ENCODE data around the gene TNFSF13.

Gene TNFSF13

DNA sequence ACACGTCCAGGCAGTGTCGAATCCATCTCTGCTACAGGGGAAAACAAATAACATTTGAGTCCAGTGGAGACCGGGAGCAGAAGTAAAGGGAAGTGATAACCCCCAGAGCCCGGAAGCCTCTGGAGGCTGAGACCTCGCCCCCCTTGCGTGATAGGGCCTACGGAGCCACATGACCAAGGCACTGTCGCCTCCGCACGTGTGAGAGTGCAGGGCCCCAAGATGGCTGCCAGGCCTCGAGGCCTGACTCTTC, 13.7 kb downstream of the TNFSF13 start:
- ChIA-PET CTCF (interaction anchor here (1.4 to 3.5 kb wide), 2 partner anchors 11 to 17 kb away, joined by 3 to 23 read pairs; partner anchors contain the start of gene SENP3), POLR2A (interaction anchor here (0.7 to 4.3 kb wide), 3 partner anchors 9 to 168 kb away, joined by 5 to 32 read pairs (median 5); partner anchors contain the start of genes MPDU1 and TMEM256)
- TF ChIP-seq, protein P1, sequence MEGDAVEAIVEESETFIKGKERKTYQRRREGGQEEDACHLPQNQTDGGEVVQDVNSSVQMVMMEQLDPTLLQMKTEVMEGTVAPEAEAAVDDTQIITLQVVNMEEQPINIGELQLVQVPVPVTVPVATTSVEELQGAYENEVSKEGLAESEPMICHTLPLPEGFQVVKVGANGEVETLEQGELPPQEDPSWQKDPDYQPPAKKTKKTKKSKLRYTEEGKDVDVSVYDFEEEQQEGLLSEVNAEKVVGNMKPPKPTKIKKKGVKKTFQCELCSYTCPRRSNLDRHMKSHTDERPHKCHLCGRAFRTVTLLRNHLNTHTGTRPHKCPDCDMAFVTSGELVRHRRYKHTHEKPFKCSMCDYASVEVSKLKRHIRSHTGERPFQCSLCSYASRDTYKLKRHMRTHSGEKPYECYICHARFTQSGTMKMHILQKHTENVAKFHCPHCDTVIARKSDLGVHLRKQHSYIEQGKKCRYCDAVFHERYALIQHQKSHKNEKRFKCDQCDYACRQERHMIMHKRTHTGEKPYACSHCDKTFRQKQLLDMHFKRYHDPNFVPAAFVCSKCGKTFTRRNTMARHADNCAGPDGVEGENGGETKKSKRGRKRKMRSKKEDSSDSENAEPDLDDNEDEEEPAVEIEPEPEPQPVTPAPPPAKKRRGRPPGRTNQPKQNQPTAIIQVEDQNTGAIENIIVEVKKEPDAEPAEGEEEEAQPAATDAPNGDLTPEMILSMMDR (IDR thresholded peaks at IDR 0.05; ENCODE audit: control extremely low read depth, extremely low read depth, low read depth, missing control alignments): no peak
- no peak for DNase-seq (ENCODE audit: extremely low spot score)

DNA sequence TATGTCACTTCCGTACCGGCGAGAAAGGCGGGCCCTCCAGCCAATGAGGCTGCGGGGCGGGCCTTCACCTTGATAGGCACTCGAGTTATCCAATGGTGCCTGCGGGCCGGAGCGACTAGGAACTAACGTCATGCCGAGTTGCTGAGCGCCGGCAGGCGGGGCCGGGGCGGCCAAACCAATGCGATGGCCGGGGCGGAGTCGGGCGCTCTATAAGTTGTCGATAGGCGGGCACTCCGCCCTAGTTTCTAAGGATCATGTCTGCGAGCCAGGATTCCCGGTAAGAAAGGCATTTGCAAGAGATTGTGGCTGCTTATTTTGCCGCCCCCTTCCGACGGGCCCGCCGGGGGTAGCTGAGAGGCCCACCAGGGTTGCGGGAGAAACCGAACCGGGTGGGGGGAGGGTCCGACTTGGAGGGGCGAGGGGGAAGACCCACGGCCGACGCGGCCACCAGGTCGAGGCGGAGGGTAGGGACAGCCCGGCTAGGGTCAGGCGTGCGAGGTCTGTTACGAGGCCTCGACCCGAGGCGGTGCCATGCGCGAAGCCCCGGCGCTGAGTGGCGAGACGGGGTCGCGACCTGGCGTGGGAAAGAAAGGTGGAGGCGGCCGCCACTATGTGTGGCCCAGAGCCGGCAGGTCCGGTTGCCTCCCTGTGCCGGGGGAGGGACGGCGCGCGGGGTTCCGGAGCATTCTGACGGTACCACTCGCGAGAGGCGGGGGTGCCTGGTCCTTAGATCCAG, 14.2 kb downstream of the TNFSF13 start:
- TF ChIP-seq, protein P1 (IDR thresholded peaks at IDR 0.05; ENCODE audit: control extremely low read depth, extremely low read depth, low read depth, missing control alignments): no peak
- ChIA-PET CTCF (interaction anchor here (0.6 to 3.5 kb wide), 2 partner anchors 12 kb away, joined by 3 to 23 read pairs; partner anchors contain the start of gene SENP3), POLR2A (interaction anchor here (0.6 to 4.3 kb wide), 11 partner anchors 8 to 330 kb away, joined by 3 to 32 read pairs (median 4); partner anchors contain the start of genes GABARAP, MPDU1, TMEM256 and TP53)
- peak; percentile 99 for DNase-seq (ENCODE audit: extremely low spot score)

DNA sequence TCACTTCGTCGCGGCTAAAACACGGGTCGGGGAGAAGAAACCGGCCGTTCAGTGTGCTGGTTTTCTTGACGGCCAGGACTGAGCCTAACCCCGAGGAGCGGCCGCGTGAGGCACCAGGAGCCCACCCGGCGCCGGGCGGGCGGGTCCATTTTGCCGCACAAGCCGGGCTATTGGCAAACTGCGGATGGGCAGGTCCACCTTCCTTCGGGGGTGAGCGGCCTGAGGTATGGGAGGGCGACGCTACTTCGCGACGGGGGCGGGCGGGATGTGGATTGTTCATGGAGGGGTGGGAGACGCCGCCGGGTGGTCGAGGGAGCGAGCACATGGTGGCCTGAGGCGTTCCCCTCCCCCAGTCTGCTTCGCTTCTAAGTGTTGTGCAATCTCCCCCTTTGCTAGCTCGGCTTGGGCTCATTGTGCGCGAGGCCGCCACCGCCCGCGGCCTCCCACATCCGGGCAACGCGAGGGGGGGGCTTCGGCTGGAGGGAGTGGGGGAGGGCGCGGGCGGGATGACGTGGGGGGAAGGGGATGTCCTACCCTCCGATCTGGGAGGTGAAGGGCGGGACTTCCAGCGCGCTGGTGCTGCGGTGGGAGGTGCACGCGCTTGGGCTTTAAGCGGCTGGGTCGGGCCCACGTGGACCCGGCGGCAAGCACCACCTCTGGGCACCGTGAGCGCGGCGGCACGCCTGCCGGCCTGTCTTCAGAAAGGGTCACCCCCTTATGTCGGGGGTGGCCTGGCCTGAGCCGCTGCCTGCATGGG, 15.0 kb downstream of the TNFSF13 start:
- ChIA-PET POLR2A (interaction anchor here (0.6 to 4.3 kb wide), 9 partner anchors 11 to 331 kb away, joined by 3 to 32 read pairs (median 3); partner anchors contain the start of genes GABARAP, MPDU1, TP53 and WRAP53), CTCF (interaction anchor here (0.6 to 1.8 kb wide), 3 partner anchors 13 to 16 kb away, joined by 3 to 7 read pairs (median 7); partner anchors contain the start of genes SENP3 and SOX15)
- TF ChIP-seq, protein P1 (IDR thresholded peaks at IDR 0.05; ENCODE audit: control extremely low read depth, extremely low read depth, low read depth, missing control alignments): no peak
- peak; percentile 89 for DNase-seq (ENCODE audit: extremely low spot score)

DNA sequence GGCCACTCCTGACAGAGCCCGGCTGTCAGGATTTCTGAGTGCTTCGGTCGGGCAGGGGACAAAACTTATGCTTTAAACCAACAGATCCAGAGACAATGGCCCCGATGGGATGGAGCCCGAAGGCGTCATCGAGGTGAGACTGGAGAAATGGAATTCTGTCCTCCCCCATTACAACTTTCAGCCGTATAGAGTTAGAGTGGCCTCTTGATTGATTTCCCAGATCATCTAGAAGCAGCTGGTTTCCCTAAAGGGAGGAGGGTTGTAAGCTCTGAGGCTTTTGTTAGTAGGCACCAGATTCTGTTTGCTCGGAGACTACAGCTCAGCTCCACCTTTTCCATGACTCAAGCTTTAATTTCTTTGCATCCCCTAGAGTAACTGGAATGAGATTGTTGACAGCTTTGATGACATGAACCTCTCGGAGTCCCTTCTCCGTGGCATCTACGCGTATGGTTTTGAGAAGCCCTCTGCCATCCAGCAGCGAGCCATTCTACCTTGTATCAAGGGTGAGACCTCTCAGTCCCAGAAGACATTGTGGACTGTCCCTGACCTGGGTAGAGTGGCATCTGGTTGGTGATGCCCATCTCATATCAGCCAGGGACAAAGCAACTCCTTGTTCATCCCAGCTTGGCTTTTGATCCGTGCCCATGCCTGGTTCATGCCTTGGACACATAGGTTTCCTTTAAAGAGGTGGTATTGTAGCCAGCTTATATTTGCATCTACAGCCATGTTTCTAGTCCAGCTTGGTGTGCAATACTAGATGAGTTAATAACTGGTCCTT, 15.8 kb downstream of the TNFSF13 start:
- CTCF ChIA-PET: interaction anchor here (1.2 to 1.8 kb wide), 3 partner anchors 13 to 40 kb away, joined by 7 read pairs; partner anchors contain the start of genes FXR2 and SOX15
- no peak for DNase-seq (ENCODE audit: extremely low spot score)
- TF ChIP-seq, protein P1 (IDR thresholded peaks at IDR 0.05; ENCODE audit: control extremely low read depth, extremely low read depth, low read depth, missing control alignments): no peak
- POLR2A ChIA-PET: interaction anchor here (0.6 to 4.3 kb wide), 5 partner anchors 10 to 136 kb away, joined by 3 to 32 read pairs (median 6); partner anchors contain the start of genes MPDU1, TP53 and WRAP53

DNA sequence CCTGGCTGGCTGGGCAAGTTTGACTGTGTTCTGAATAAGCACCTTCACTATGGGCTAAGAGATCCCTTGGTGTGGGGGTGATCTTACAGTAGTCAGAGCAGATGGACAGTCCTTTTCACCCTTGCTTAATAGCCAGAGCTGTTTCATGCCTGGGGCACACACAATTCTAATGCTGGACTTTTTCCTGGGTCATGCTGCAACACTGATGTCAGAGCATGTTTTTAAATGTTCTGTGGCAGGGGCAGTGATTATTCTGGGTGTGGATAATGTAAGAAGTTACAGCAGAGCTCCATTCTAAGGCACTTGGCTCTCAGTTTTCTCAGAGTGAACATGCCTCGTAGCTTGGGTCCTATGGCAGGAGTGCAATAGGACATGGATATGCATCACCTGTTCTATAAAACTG, 16.9 kb downstream of the TNFSF13 start:
- POLR2A ChIA-PET: interaction anchor here (0.6 to 4.3 kb wide), 7 partner anchors 9 to 596 kb away, joined by 3 to 32 read pairs (median 4); partner anchors contain the start of gene MPDU1
- TF ChIP-seq, protein P1 (IDR thresholded peaks at IDR 0.05; ENCODE audit: control extremely low read depth, extremely low read depth, low read depth, missing control alignments): no peak
- DNase-seq (ENCODE audit: extremely low spot score): no peak
- CTCF ChIA-PET: interaction anchor here (1.7 to 1.8 kb wide), 2 partner anchors 14 to 39 kb away, joined by 7 read pairs; partner anchors contain the start of genes FXR2 and SOX15
